Gastrocnemius medialis (tissue), 4 donors: ENCODE results near the gene PFKM. TPM values are rescaled to one million over a fixed set of nuclear protein-coding genes. Genes with fewer than 3 reads are reported as not detected.

ENCODE experiments used
- ATAC-seq, 2 donors: fragments of 150-250 bp; one replicate each; pipeline ENCODE4 v1.9.1; 2016
- DNase-seq, 2 donors: peaks; one replicate each; pipeline ENCODE4 v3.0.0-alpha.2; 2019
- H3K27ac ChIP-seq, 4 donors: fragments of 200-600 bp; sonication (generic); 1 replicate in 1 of 4; 2 replicates in 3 of 4; pipeline ENCODE4 v1.5.1; 2016 to 2018; ENCODE audit warnings: mild to moderate bottlenecking in 2 of 4, moderate library complexity in 1 of 4
- H3K27me3 ChIP-seq, 3 donors: fragments of 200-600 bp; sonication (generic) in 2 of 3; 1 replicate in 1 of 3; 2 replicates in 2 of 3; pipeline versions ENCODE4 v1.5.1 to v1.6.0; 2016 to 2019; ENCODE audit warnings: mild to moderate bottlenecking in 1 of 3, moderate library complexity in 1 of 3
- H3K36me3 ChIP-seq, 2 donors: fragments of 200-600 bp; sonication (generic) in 1 of 2; one replicate each; pipeline ENCODE4 v1.5.1; 2017 to 2018
- H3K4me1 ChIP-seq, 2 donors: fragments of 200-600 bp; sonication (generic) in 1 of 2; one replicate each; pipeline ENCODE4 v1.5.1; 2016 to 2017; ENCODE audit warnings: mild to moderate bottlenecking in 2 of 2
- H3K4me3 ChIP-seq, 4 donors: fragments of 200-600 bp; sonication (generic) in 3 of 4; 1 replicate in 1 of 4; 2 replicates in 3 of 4; pipeline ENCODE4 v1.5.1; 2016 to 2019; ENCODE audit warnings: mild to moderate bottlenecking in 2 of 4
- H3K9me3 ChIP-seq, 3 donors: fragments of 200-600 bp; sonication (generic) in 2 of 3; 1 replicate in 1 of 3; 2 replicates in 2 of 3; pipeline ENCODE4 v1.5.1; 2016 to 2019
- POLR2A ChIP-seq, 2 donors: fragments of 450-650 bp; IDR thresholded peaks; one replicate each; pipeline ENCODE4 v1.6.1; 2017; ENCODE audit warnings: antibody characterized with exemption in 2 of 2, mild to moderate bottlenecking in 2 of 2, moderate library complexity in 2 of 2
- in situ Hi-C, 4 donors: fragments of 200-750 bp; cut with MboI; loops; one replicate each; pipeline versions ENCODE4 v1.15.0 to v1.8.0; 2017; ENCODE audit warnings: low sequenced_read_pairs in 4 of 4
- intact Hi-C: fragments of 100-400 bp; cut with DNase I; formaldehyde crosslinking; loops from one replicate; pipeline ENCODE4 v1.15.1; 2023; ENCODE audit warnings: low total_unique reads
- total RNA-seq, 4 donors: library from RNA; depleted of rRNA; stranded (reverse); fragments of >200 nt; gene quantifications; one replicate each; pipeline versions ENCODE4 v1.1.0 to v1.2.3, GENCODE V29; 2016
- TF ChIP-seq, protein P1 (sequence below), 5 experiments: fragments of 450-650 bp in 3 of 5; fragments of 200-600 bp in 2 of 5; sonication (generic) in 2 of 5; IDR thresholded peaks in 4 of 5; conservative IDR thresholded peaks in 1 of 5; 1 replicate in 4 of 5; 2 replicates in 1 of 5; pipeline ENCODE4 v1.5.1; 2016 to 2019; ENCODE audit warnings: antibody characterized with exemption in 5 of 5, mild to moderate bottlenecking in 3 of 5, moderate library complexity in 3 of 5

PFKM gene
- total RNA-seq: 1,000 to 10,000 TPM in 1 of 4 donors, 100 to 1,000 TPM in 3; 341 to 1,022 (median 763) TPM

DNA sequence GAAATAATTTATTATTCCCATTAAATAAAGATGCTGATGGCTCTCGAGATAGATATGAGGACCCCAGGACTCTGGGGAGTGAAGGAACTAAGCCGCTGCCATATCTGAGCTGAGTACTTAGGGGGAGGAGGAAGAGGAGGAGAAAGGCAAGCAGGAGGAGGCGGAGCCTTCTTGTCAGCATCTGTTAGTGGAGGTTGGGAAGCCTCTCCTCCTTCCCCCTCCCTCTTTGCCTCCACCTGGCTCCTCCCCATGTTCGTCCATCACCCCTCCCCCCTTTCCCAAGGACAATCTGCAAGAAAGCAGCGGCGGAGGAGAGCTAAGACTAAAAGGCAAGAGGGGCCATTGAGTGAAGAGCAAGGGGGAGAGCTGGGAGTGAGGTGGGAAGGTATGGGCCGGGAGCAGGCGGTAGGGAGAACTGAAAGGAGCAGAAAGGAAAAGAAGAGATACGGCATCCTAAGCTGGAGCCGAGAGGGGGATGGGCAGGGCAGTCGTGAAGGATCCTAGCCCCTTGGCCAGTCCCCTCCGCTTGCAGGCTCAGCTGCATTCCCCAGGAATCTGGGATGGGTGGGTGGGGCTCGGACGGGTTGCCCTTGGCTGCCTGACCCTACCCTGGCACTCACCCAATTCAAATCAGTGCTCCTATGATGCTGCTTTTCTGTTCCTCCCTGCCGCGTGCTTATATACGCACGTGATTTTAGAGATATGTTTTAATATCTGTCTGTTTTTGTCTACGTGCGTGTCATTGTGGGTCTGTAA, at the start of gene PFKM:
PFKM (plus strand) TSS at position 287 of the 756 bp plus-strand sequence. CDS start 3,411 bp downstream, outside the sequence.
- H3K9me3 ChIP-seq: no peaks in the 10 kb centered on the region
- peak within 1 kb of the TSS; percentile 71 to 89 (median 86) for H3K4me3 ChIP-seq
- DNase-seq (peak; percentile 91 to 95), ATAC-seq (peak; percentile 87 to 90)
- TF ChIP-seq POLR2A (IDR thresholded peaks at IDR 0.05): peak; percentile 80 to 88
- TF ChIP-seq, protein P1, sequence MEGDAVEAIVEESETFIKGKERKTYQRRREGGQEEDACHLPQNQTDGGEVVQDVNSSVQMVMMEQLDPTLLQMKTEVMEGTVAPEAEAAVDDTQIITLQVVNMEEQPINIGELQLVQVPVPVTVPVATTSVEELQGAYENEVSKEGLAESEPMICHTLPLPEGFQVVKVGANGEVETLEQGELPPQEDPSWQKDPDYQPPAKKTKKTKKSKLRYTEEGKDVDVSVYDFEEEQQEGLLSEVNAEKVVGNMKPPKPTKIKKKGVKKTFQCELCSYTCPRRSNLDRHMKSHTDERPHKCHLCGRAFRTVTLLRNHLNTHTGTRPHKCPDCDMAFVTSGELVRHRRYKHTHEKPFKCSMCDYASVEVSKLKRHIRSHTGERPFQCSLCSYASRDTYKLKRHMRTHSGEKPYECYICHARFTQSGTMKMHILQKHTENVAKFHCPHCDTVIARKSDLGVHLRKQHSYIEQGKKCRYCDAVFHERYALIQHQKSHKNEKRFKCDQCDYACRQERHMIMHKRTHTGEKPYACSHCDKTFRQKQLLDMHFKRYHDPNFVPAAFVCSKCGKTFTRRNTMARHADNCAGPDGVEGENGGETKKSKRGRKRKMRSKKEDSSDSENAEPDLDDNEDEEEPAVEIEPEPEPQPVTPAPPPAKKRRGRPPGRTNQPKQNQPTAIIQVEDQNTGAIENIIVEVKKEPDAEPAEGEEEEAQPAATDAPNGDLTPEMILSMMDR (IDR thresholded peaks at IDR 0.05 in 4 of 5, conservative IDR thresholded peaks at IDR 0.05 in 1 of 5): no peak
- H3K36me3 ChIP-seq: peaks cover 0 to 12% of the 10 kb centered on the region in 2 donors
- in situ Hi-C loops: loop anchor here in 1 of 4 donors (5.0 kb wide), 1 partner anchor 38 kb away; the partner anchor contains the start of gene ASB8
- peaks cover 8 to 18% of the 10 kb centered on the region in 2 donors for H3K4me1 ChIP-seq
- H3K27me3 ChIP-seq: no peaks in the 10 kb centered on the region
- H3K27ac ChIP-seq: peak within 1 kb of the TSS; percentile 84 to 98 (median 93)
- intact Hi-C loops: loop anchor here (2.0 kb wide), 1 partner anchor 38 kb away; the partner anchor contains the start of gene ASB8

DNA sequence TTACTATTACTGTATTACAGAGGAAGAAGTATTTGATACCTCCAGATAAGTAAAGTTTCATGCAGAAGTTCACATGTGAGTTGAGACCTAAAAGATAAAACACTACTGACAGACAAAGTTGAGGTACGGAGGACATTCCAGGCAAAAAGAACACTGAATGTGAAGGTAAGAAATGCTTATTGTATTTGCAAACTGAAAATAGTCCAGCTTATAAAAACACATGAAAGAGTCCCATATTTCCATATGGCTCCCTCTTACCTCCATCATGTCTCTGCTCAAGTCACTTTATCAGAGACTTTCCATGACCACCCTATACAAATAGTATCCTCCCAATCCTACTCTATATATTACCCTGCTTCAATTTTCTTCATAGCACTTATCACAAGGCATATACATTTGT, 49.1 kb upstream of the PFKM start:
- Histone ChIP-seq H3K4me1 (no peaks in the 10 kb centered on the region), H3K4me3 (no peak overlapping the region), H3K36me3 (peaks cover 7 to 78% of the 10 kb centered on the region in 2 donors), H3K27me3 (no peaks in the 10 kb centered on the region), H3K27ac (no peak overlapping the region), H3K9me3 (no peaks in the 10 kb centered on the region)
- intact Hi-C loops: no loop called here
- in situ Hi-C loops: loop anchor here in 1 of 4 donors (25.0 kb wide), 1 partner anchor 567 kb away; no protein-coding TSS in a partner anchor
- no peak for TF ChIP-seq POLR2A (IDR thresholded peaks at IDR 0.05)
- TF ChIP-seq, protein P1 (IDR thresholded peaks at IDR 0.05 in 4 of 5, conservative IDR thresholded peaks at IDR 0.05 in 1 of 5): no peak
- DNase-seq (no peak), ATAC-seq (no peak)

DNA sequence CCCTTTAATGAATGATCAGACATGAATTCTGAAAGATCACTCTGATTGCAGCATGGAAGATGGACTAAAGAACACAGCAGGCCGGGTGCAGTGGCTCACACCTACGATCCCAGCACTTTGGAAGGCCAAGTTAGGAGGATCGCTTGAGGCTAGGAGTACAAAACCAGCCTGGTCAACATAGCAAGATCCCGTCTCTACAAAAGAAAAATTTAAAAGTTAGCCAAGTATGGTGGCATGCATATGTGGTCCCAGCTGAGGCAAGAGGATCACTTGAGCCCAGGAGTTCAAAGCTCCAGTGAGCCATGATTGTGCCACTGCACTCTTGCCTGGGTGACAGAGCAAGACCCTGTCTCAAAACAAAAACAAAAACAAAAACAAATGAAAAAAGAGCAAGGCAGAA, 48.4 kb upstream of the PFKM start:
- in situ Hi-C loops (loop anchor here in 1 of 4 donors (25.0 kb wide), 1 partner anchor 567 kb away; no protein-coding TSS in a partner anchor), intact Hi-C loops (no loop called here)
- Histone ChIP-seq H3K9me3 (no peaks in the 10 kb centered on the region), H3K4me3 (no peak overlapping the region), H3K27ac (no peak overlapping the region), H3K27me3 (no peaks in the 10 kb centered on the region), H3K4me1 (peaks cover 4 to 5% of the 10 kb centered on the region in 2 donors), H3K36me3 (peaks cover 3 to 71% of the 10 kb centered on the region in 2 donors)
- DNase-seq (no peak), ATAC-seq (no peak)
- no peak for TF ChIP-seq POLR2A (IDR thresholded peaks at IDR 0.05)
- TF ChIP-seq, protein P1 (IDR thresholded peaks at IDR 0.05 in 4 of 5, conservative IDR thresholded peaks at IDR 0.05 in 1 of 5): no peak

DNA sequence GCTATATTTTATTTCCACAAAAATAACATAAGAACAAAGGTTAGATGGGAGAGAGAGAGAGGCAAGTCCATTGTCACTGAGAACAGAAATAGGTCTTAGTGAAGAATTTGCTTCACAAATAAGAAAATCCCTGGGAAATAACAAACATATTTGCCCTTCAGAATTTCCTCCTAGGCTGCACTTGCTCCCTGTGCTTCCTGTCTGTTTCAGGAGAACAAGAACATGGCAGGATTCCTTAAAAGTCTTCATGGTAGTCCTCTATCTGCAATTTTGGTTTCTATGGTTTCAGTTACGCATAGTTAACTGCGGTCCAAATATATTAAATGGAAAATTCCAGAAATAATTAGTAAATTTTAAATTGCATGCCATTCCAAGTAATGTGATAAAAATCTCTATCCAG, 47.4 kb upstream of the PFKM start:
- in situ Hi-C loops (loop anchor here in 1 of 4 donors (25.0 kb wide), 1 partner anchor 565 kb away; no protein-coding TSS in a partner anchor), intact Hi-C loops (no loop called here)
- DNase-seq (no peak), ATAC-seq (no peak)
- no peaks in the 10 kb centered on the region for H3K27me3 ChIP-seq
- TF ChIP-seq, protein P1 (IDR thresholded peaks at IDR 0.05 in 4 of 5, conservative IDR thresholded peaks at IDR 0.05 in 1 of 5): no peak
- TF ChIP-seq POLR2A (IDR thresholded peaks at IDR 0.05): no peak
- no peak overlapping the region for H3K4me3 ChIP-seq
- peaks cover 3 to 62% of the 10 kb centered on the region in 2 donors for H3K36me3 ChIP-seq
- no peaks in the 10 kb centered on the region for H3K9me3 ChIP-seq
- H3K27ac ChIP-seq: no peak overlapping the region
- peaks cover 5% of the 10 kb centered on the region in 2 donors for H3K4me1 ChIP-seq
